A673 (cell line): ENCODE results near the gene SNAP47. TPM values are rescaled to one million over a fixed set of nuclear protein-coding genes. Genes with fewer than 3 reads are reported as not detected.

Experiments used
- BruUV-seq: library from RNA; stranded (reverse); fragments of 400-500 nt; replicated peaks from 2 replicates; lab custom pipeline; 2021; lab: Mats Ljungman, UMichigan
- CTCF ChIA-PET: fragments of 300-600 bp; sonication (Branson Sonifier 250); formaldehyde crosslinking; loops from one replicate; lab custom pipeline; 2022; ENCODE audit warnings: antibody characterized with exemption; lab: Charles Lee
- POLR2A ChIA-PET: fragments of 300-600 bp; sonication (Branson Sonifier 250); formaldehyde crosslinking; loops from one replicate; lab custom pipeline; 2022; ENCODE audit warnings: antibody characterized with exemption; ENCODE audit not compliant: low non-redundant PET; lab: Charles Lee
- DNase-seq: peaks from one replicate; pipeline ENCODE4 v3.0.0-alpha.2; 2015; ENCODE audit warnings: low spot score
- H3K27ac ChIP-seq: fragments of 200-600 bp; sonication (generic); 2 replicates; pipeline ENCODE4 v1.5.1; 2016; ENCODE audit warnings: mixed run types, low read depth, mild to moderate bottlenecking, mixed read lengths, antibody characterized with exemption, low read length; ENCODE audit not compliant: poor library complexity, severe bottlenecking
- H3K27me3 ChIP-seq: fragments of 200-600 bp; sonication (generic); replicated peaks from 2 replicates; pipeline ENCODE4 v1.6.1; 2017; ENCODE audit warnings: mixed run types, low read depth, mild to moderate bottlenecking, mixed read lengths, antibody characterized with exemption, low read length; ENCODE audit not compliant: insufficient read depth, poor library complexity
- H3K36me3 ChIP-seq: fragments of 200-600 bp; sonication (generic); 2 replicates; pipeline ENCODE4 v1.6.1; 2016; ENCODE audit warnings: mixed run types, mild to moderate bottlenecking, mixed read lengths, antibody characterized with exemption, low read length; ENCODE audit not compliant: insufficient read depth, poor library complexity, severe bottlenecking
- H3K4me1 ChIP-seq: fragments of 200-600 bp; sonication (generic); 2 replicates; pipeline ENCODE4 v1.6.1; 2017; ENCODE audit warnings: mixed run types, mild to moderate bottlenecking, mixed read lengths, antibody characterized with exemption, low read length; ENCODE audit not compliant: insufficient read depth, poor library complexity, severe bottlenecking
- H3K4me3 ChIP-seq: fragments of 200-600 bp; sonication (generic); 2 replicates; pipeline ENCODE4 v1.5.1; 2016; ENCODE audit warnings: low read depth, mixed run types, mild to moderate bottlenecking, mixed read lengths, low read length; ENCODE audit not compliant: poor library complexity, severe bottlenecking
- H3K9me3 ChIP-seq: fragments of 200-600 bp; sonication (generic); 2 replicates; pipeline ENCODE4 v1.6.1; 2016; ENCODE audit warnings: mixed run types, low read depth, mild to moderate bottlenecking, mixed read lengths, antibody characterized with exemption, low read length; ENCODE audit not compliant: poor library complexity, severe bottlenecking
- CTCF ChIP-seq: fragments of 300-800, 200-600 bp; sonication (generic); conservative IDR thresholded peaks from 2 replicates; pipeline ENCODE4 v1.5.1; 2017; ENCODE audit warnings: low read depth, mild to moderate bottlenecking, antibody characterized with exemption, low read length, moderate library complexity, mixed read lengths
- EZH2 ChIP-seq: fragments of 200-600 bp; sonication (generic); IDR thresholded peaks from 2 replicates; pipeline ENCODE4 v1.6.1; 2017; ENCODE audit warnings: borderline replicate concordance, low read depth, mild to moderate bottlenecking, mixed read lengths, antibody characterized with exemption, low read length; ENCODE audit not compliant: poor library complexity, severe bottlenecking
- intact Hi-C: fragments of 100-400 bp; cut with micrococcal nuclease; formaldehyde crosslinking; loops from one replicate; pipeline ENCODE4 v1.10.0; 2022; ENCODE audit not compliant: unreplicated experiment
- total RNA-seq: library from RNA; stranded (reverse); gene quantifications from 2 replicates; pipeline ENCODE4 v1.2.3, GENCODE V29; 2021

Gene SNAP47
- total RNA-seq, 1 experiment from 2014 or later: 36.4 TPM

GRCh38 chr1:227776331-227776771, 41.1 kb downstream of the SNAP47 start:
- H3K4me1 ChIP-seq: no peaks in the 10 kb centered on the region
- POLR2A ChIA-PET: no interaction called here
- BruUV-seq: no TSS peak
- no peaks in the 10 kb centered on the region for H3K9me3 ChIP-seq
- CTCF ChIA-PET: no interaction called here
- no peaks in the 10 kb centered on the region for H3K36me3 ChIP-seq
- no peak for DNase-seq
- no peak overlapping the region for H3K27ac ChIP-seq
- TF ChIP-seq CTCF: no peak
- TF ChIP-seq EZH2: no peak
- no peaks in the 10 kb centered on the region for H3K27me3 ChIP-seq
- H3K4me3 ChIP-seq: no peak overlapping the region
- intact Hi-C loops: no loop called here

GRCh38 chr1:227777156-227777555, 41.9 kb downstream of the SNAP47 start:
- Histone ChIP-seq H3K4me1 (no peaks in the 10 kb centered on the region), H3K4me3 (no peak overlapping the region), H3K36me3 (no peaks in the 10 kb centered on the region), H3K27me3 (no peaks in the 10 kb centered on the region), H3K9me3 (no peaks in the 10 kb centered on the region), H3K27ac (no peak overlapping the region)
- no peak for DNase-seq
- CTCF ChIA-PET: no interaction called here
- no TSS peak for BruUV-seq
- no peak for TF ChIP-seq EZH2
- no peak for TF ChIP-seq CTCF
- intact Hi-C loops: no loop called here
- POLR2A ChIA-PET: no interaction called here

DNA sequence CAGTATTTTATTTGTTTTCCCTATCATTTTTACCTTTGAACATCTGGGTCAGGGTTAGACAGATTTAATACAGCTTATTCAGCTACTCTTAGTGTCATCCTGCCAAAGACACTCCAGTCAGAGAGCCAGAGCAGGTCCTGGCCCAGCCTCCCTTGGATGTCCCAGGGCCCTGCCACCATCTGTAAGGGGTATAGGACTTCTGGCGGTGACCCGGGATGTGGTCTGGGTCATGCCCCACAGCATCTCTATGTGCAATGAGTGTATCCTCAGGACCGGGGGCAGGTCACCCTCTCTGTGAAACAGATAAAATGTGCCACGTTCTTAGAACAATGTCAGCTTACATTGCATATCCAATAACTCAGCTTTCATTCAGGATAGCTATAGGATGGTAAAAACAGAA, 42.4 kb downstream of the SNAP47 start:
- intact Hi-C loops: no loop called here
- ChIA-PET CTCF (no interaction called here), POLR2A (interaction anchor here (0.5 kb wide), 1 partner anchor 29 kb away, joined by 3 read pairs; no protein-coding TSS in a partner anchor)
- Histone ChIP-seq H3K36me3 (no peaks in the 10 kb centered on the region), H3K4me1 (no peaks in the 10 kb centered on the region), H3K9me3 (no peaks in the 10 kb centered on the region), H3K27ac (no peak overlapping the region), H3K4me3 (no peak overlapping the region), H3K27me3 (no peaks in the 10 kb centered on the region)
- TF ChIP-seq EZH2: no peak
- TF ChIP-seq CTCF: no peak
- DNase-seq: no peak
- no TSS peak for BruUV-seq
